ENCODE measurements around the gene GYS1. TPM values are rescaled to one million over a fixed set of nuclear protein-coding genes. Genes with fewer than 3 reads are reported as not detected.

GYS1 gene
- total RNA-seq, 4 donors from 2014 or later: 26.4 to 42.0 (median 31.6) TPM

- WGBS: 99% methylated on average over 5 of the region's 5 CpGs
- Histone ChIP-seq H3K36me3 (no peaks in the 10 kb centered on the region), H3K9me3 (no peaks in the 10 kb centered on the region), H3K4me1 (no peaks in the 10 kb centered on the region), H3K27me3 (no peaks in the 10 kb centered on the region), H3K4me3 (no peak overlapping the region), H3K27ac (no peak overlapping the region)
- TF ChIP-seq EP300 (IDR thresholded peaks at IDR 0.05) (no peak), POLR2A (IDR thresholded peaks at IDR 0.05) (no peak), POLR2AphosphoS5 (IDR thresholded peaks at IDR 0.05) (no peak)
- TF ChIP-seq, protein P1, sequence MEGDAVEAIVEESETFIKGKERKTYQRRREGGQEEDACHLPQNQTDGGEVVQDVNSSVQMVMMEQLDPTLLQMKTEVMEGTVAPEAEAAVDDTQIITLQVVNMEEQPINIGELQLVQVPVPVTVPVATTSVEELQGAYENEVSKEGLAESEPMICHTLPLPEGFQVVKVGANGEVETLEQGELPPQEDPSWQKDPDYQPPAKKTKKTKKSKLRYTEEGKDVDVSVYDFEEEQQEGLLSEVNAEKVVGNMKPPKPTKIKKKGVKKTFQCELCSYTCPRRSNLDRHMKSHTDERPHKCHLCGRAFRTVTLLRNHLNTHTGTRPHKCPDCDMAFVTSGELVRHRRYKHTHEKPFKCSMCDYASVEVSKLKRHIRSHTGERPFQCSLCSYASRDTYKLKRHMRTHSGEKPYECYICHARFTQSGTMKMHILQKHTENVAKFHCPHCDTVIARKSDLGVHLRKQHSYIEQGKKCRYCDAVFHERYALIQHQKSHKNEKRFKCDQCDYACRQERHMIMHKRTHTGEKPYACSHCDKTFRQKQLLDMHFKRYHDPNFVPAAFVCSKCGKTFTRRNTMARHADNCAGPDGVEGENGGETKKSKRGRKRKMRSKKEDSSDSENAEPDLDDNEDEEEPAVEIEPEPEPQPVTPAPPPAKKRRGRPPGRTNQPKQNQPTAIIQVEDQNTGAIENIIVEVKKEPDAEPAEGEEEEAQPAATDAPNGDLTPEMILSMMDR (IDR thresholded peaks at IDR 0.05): no peak
- no peak for DNase-seq (ENCODE audit: low spot score in 2 of 2)
Observed at GRCh38 chr19:48940902-48941301, 52.2 kb downstream of the GYS1 start.

GRCh38 chr19:48938256-48938655 lies 54.9 kb downstream of the GYS1 start:
- Histone ChIP-seq H3K36me3 (no peaks in the 10 kb centered on the region), H3K27ac (no peak overlapping the region), H3K4me3 (no peak overlapping the region), H3K27me3 (no peaks in the 10 kb centered on the region), H3K9me3 (no peaks in the 10 kb centered on the region), H3K4me1 (peaks cover 7% of the 10 kb centered on the region)
- TF ChIP-seq POLR2A (IDR thresholded peaks at IDR 0.05) (no peak), EP300 (IDR thresholded peaks at IDR 0.05) (no peak), POLR2AphosphoS5 (IDR thresholded peaks at IDR 0.05) (no peak)
- TF ChIP-seq, protein P1 (IDR thresholded peaks at IDR 0.05): no peak
- no peak for DNase-seq (ENCODE audit: low spot score in 2 of 2)
- 84% methylated on average over 7 of the region's 7 CpGs for WGBS

DNA sequence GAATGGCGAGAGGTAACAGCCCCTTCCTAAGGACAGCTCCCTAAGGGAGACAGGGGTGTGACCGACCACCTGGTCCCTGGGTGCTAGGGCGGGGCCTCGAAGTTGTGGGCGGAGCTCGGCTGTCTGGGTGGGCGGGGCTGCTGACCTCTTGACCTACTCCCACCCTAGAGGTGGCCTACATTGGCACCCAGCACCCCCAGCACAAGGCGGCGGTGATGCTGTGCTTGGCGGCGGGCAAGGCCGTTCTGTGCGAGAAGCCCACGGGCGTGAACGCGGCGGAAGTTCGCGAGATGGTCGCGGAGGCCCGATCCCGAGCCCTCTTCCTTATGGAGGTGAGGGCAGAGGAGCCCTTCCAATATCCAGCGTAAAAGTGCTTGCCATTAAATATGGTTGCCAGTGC lies 57.2 kb downstream of the GYS1 start:
- H3K27me3 ChIP-seq: no peaks in the 10 kb centered on the region
- TF ChIP-seq, protein P1 (IDR thresholded peaks at IDR 0.05): no peak
- no peak for TF ChIP-seq POLR2AphosphoS5 (IDR thresholded peaks at IDR 0.05)
- no peak for TF ChIP-seq EP300 (IDR thresholded peaks at IDR 0.05)
- no peak for TF ChIP-seq POLR2A (IDR thresholded peaks at IDR 0.05)
- peaks cover 12% of the 10 kb centered on the region for H3K4me1 ChIP-seq
- no peak for DNase-seq (ENCODE audit: low spot score in 2 of 2)
- H3K36me3 ChIP-seq: no peaks in the 10 kb centered on the region
- no peak overlapping the region for H3K27ac ChIP-seq
- H3K9me3 ChIP-seq: no peaks in the 10 kb centered on the region
- WGBS: 97% methylated on average over 25 of the region's 25 CpGs
- no peak overlapping the region for H3K4me3 ChIP-seq

DNA sequence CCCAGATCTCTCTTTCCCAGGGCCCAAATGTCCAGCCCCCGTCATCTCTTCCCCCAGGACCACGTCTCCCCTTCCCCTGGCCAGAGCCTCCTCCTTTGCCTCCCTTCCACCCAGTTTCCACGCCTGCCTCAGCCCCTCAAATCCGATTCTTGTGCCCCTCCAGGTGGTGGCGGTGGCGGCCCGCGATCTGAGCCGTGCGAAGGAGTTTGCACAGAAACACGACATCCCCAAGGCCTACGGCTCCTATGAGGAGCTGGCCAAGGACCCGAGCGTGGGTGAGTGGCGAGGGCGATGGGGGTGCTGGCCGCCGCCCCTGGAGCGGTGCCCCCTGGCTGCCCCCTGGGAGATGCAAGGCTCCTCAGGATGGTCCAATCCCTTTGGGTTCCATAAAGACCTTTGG lies 58.3 kb downstream of the GYS1 start:
- Histone ChIP-seq H3K27ac (no peak overlapping the region), H3K4me3 (no peak overlapping the region), H3K36me3 (no peaks in the 10 kb centered on the region), H3K4me1 (peaks cover 12% of the 10 kb centered on the region), H3K9me3 (no peaks in the 10 kb centered on the region), H3K27me3 (no peaks in the 10 kb centered on the region)
- 90% methylated on average over 19 of the region's 19 CpGs for whole genome bisulfite sequencing
- TF ChIP-seq POLR2A (IDR thresholded peaks at IDR 0.05) (no peak), POLR2AphosphoS5 (IDR thresholded peaks at IDR 0.05) (no peak), EP300 (IDR thresholded peaks at IDR 0.05) (no peak)
- TF ChIP-seq, protein P1 (IDR thresholded peaks at IDR 0.05): no peak
- no peak for DNase-seq (ENCODE audit: low spot score in 2 of 2)

DNA sequence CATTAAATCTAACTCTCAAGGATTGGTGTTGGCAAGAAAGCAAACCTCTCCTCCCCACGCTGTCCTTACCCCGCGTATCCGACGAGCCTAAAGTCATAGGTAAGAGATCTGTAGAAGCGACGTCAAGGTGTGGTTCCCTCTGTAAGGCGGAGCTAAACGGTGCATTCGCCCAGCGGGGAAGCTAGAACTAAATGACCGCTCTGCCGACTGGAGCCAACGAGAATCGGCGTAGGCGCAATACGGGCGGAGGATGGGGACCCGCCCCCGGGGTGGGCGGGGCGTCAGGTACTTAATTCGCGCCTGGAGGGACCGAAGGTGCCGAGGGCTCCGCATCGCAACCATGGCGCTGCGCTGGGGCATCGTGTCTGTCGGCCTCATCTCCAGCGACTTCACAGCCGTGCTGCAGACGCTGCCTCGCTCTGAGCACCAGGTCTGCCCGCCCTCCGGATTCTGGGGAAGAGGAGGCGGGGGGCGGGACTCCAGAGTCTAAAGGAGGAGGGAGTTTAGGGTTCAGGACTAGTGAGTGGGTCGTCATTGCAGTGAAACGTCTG lies 59.7 kb downstream of the GYS1 start, which contains the start of gene DHDH:
DHDH (plus strand) TSS at position 318 of the 551 bp plus-strand sequence; CDS start at position 341, 23 bp downstream.
- peak within 1 kb of the TSS; percentile 48 for H3K4me3 ChIP-seq
- H3K27me3 ChIP-seq: no peaks in the 10 kb centered on the region
- peaks cover 12% of the 10 kb centered on the region for H3K4me1 ChIP-seq
- no peaks in the 10 kb centered on the region for H3K36me3 ChIP-seq
- no peaks in the 10 kb centered on the region for H3K9me3 ChIP-seq
- 0% methylated on average over 43 of the region's 43 CpGs for WGBS
- DNase-seq (ENCODE audit: low spot score in 2 of 2): peak; percentile 84 to 86
- H3K27ac ChIP-seq: no peak within 1 kb of the TSS
- no peak for TF ChIP-seq POLR2A (IDR thresholded peaks at IDR 0.05)
- TF ChIP-seq, protein P1 (IDR thresholded peaks at IDR 0.05): no peak
- no peak for TF ChIP-seq POLR2AphosphoS5 (IDR thresholded peaks at IDR 0.05)
- no peak for TF ChIP-seq EP300 (IDR thresholded peaks at IDR 0.05)

Data from suprapubic skin (tissue), 4 donors.